Sciatic nerve (tissue), 2 donors: Measurements from ENCODE around the gene STAC3. TPM values are rescaled to one million over a fixed set of nuclear protein-coding genes. Genes with fewer than 3 reads are reported as not detected.
"Not testable (repeated sequence)": the region's sequence is repeated elsewhere in the genome, so short reads cannot be mapped to it uniquely, and the experiment has no call there.

Experiments used
- ATAC-seq: fragments of 200-7000 bp; cut with Tn5 transposase; one replicate; pipeline ENCODE4 v1.9.1; 2020; ENCODE audit warnings: mild to moderate bottlenecking, moderate library complexity
- DNase-seq: peaks from one replicate; pipeline ENCODE4 v3.0.0-alpha.2; 2020; ENCODE audit warnings: low spot score
- intact Hi-C: fragments of 100-400 bp; cut with DNase I; formaldehyde crosslinking; loops from one replicate; pipeline ENCODE4 v1.14.2; 2022
- total RNA-seq: library from RNA; stranded (reverse); fragmentation: NEBNext Ultra II Directional; extraction: Animal tissue kit (Norgen Biotek cat#: 25700); gene quantifications from one replicate; pipeline ENCODE4 v1.2.1, GENCODE V29; 2021
- donor health status: DM: no; HTN: no; CAD: no.
- donor health status: DM: no; HTN: no; CAD: no.

Gene STAC3
- 1.9 TPM for total RNA-seq

GRCh38 chr12:57250956-57251355 is at the start of gene STAC3:
TSS of gene STAC3 (minus strand) at chr12:57251187. CDS start at chr12:57249636, 1,551 bp downstream.
- ATAC-seq = no peak
- intact Hi-C loops = no loop called here
- no peak for DNase-seq

- ATAC-seq (no peak), DNase-seq (no peak)
- intact Hi-C loops = no loop called here
Observed at GRCh38 chr12:57299514-57300016, 48.6 kb upstream of the STAC3 start.

- no peak for DNase-seq
- no peak for ATAC-seq
- intact Hi-C loops = no loop called here
Observed at GRCh38 chr12:57296291-57296690, 45.3 kb upstream of the STAC3 start.

DNA sequence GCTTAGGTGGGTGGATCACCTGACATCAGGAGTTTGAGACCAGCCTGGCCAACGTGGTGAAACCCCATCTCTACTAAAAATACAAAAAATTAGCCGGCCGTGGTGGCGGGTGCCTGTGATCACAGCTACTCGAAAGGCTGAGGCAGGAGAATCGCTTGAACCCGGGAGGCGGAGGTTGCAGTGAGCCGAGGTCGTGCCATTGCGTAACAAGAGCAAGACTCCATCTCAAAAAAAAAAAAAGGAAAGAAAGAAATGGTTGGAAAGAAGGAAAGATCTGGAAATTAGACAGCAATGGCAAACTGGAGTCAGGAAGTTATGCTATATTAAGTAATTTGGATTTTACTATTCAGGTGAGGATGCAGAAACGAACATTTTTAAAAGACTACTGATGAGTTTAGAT is 31.1 kb upstream of the STAC3 start:
- ATAC-seq, intact Hi-C loops, DNase-seq: not testable (repeated sequence)

DNA sequence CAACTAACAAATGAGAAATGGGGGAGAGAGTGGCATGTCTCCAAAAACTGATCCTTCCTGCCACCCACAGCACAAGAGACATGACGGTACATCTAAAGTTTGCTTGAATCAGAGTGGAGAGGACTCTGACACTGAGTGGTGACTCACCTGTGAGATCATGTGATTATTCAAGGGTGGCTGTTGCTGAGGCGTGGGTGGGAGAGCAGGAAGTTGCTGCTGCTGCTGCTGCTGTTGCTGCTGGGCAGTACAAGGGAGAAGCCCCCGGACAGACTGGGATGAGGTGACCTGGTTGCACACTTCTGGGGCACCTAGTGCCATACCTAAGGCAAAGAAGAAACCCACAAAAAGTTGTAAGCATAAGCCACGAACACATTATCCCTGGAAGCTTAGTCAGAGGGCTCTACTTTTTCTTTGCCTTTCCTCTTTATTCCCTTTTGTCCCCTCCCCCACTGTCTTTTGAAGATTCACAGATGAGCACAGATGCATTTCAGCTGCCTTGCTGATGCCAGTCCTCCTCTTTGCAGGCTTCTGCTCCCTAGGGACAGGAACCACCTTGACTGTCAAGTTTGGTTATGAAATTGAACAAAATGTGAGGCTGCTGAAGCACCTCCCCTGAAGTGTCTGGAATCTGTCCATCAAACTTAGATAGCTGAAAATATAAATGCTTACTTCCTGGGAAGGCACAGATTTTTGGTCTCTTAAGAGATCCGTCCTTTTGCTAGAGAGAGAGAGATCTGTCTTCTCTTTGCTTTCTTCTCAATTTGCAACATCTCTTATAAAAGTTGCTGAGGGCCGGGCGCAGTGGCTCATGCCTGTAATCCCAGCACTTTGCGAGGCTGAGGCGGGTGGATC is 29.4 kb upstream of the STAC3 start:
- DNase-seq = no peak
- intact Hi-C loops = no loop called here
- no peak for ATAC-seq

DNA sequence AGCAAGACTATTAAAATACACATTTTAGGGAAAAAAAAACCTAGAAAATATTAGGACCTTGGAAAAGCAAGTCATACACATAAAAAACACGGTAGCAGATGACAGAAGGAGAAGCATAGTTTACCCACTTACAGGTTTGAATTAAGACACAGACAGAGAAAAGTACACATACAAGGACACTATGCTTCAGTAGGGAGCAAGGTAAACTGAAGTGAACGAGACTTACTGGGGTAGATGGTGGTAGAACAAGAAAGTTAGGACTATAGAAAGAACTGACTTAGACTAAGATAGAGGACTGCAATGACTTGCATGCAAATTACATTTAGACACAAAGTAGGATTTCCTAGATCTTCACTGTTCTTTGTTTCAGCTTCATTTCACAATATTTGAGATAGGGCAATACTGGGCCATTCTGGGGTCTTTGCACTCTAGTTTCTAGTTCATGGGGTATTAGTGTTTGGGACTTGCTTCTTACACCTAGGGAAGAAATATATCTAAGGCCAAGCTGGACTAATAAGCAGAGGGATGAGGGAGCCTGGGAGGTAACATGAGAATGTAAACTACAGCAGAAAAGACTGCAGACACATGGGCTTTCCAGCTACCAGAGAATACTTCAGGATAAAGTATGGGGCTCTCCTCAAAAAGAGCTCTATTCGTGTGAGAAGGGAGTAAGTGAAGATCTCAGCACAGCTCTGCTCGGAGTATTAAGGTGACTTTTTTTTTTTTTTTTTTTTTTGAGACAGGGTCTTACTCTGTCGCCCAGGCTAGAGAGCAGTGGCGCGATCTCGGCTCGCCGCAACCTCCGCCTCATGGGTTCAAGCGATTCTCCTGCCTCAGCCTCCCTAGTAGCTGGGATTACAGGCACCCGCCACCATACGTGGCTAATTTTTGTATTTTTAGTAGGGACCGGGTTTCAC is 27.7 kb upstream of the STAC3 start:
- intact Hi-C loops = no loop called here
- no peak for DNase-seq
- no peak for ATAC-seq

DNA sequence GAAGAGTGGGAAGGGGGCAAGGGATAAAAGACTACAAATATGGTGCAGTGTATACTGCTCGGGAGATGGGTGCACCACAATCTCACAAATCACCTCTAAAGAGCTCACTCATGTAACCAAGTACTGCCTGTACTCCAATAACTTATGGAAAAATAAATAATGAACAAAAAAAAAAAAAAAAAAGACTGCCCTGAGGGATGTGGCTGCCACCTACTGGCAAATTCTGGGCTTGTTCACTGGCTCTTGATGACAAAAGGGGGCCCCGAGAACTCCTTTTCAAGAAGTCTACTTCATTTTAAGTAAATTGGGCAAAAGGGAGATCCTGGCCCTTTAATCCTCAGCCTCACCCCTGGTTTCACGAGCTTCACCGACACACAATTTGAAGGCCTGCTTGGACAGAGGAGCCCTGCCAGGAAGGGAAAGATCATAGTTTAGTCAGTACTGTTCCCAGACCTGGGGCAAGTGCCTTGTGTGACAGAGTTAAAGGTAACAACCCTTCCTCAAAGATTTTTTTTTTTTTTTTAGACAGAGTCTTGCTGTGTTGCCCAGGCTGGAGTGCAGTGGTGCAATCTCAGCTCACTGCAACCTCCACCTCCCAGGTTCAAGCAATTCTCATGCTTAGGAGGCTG is 26.1 kb upstream of the STAC3 start:
- ATAC-seq (no peak), DNase-seq (no peak)
- intact Hi-C loops = no loop called here

GRCh38 chr12:57276233-57276632 is 25.2 kb upstream of the STAC3 start:
- DNase-seq, ATAC-seq, intact Hi-C loops: not testable (repeated sequence)

GRCh38 chr12:57273516-57273915 is 22.5 kb upstream of the STAC3 start:
- intact Hi-C loops = no loop called here
- no peak for ATAC-seq

GRCh38 chr12:57272337-57273151 is 21.6 kb upstream of the STAC3 start:
- ATAC-seq = no peak
- DNase-seq = no peak
- intact Hi-C loops = no loop called here

More at GRCh38 chr12:57273516-57273915, 22.5 kb upstream of the STAC3 start:
- no peak for DNase-seq

- ATAC-seq = no peak
- intact Hi-C loops = no loop called here
Observed at GRCh38 chr12:57270966-57271470, 20.0 kb upstream of the STAC3 start.

GRCh38 chr12:57268264-57268663 is 17.3 kb upstream of the STAC3 start:
- ATAC-seq (no peak), DNase-seq (no peak)
- intact Hi-C loops = no loop called here

More at GRCh38 chr12:57270966-57271470, 20.0 kb upstream of the STAC3 start:
- DNase-seq = no peak

DNA sequence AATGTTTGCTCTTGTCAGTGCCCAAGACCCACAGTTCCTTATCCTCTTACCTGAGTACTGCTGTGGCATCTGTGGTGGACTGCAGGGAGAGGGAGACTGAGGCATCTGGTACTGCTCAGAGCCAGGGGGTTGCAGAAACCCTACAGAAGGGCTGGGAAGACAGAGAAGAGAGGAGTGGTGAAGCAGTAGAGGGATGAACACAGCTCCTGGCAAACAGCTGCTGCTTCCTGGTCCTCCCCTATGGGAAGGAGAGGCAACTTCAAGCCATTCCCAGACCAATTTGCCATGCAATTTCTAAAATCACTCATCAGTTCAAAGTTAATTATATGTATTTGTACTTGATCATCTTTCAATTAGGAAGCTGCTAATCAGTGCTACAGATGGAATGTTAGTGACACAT is 15.7 kb upstream of the STAC3 start:
- DNase-seq (no peak), ATAC-seq (no peak)
- intact Hi-C loops = no loop called here

DNA sequence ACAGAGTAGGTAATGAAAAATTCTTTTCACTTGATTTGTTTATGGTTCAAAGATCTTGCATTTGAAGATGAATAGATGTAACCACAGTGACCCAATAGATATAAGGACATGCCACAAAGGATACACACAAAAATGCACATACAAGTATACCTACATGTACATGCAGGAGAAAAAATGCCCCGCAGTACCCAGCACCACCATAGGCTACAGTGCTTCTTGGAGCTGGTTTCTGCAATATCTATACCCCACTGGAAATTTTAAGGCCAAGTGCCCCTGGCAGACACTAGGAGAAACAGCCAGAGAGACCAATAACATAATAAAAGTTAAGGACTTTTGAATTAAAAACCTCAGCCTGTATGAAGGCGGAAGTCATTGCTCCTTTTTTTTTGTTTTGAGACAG is 12.1 kb upstream of the STAC3 start:
- ATAC-seq = no peak
- no peak for DNase-seq
- intact Hi-C loops = loop anchor here (5.0 kb wide), 1 partner anchor 189 kb away; no protein-coding TSS in a partner anchor

DNA sequence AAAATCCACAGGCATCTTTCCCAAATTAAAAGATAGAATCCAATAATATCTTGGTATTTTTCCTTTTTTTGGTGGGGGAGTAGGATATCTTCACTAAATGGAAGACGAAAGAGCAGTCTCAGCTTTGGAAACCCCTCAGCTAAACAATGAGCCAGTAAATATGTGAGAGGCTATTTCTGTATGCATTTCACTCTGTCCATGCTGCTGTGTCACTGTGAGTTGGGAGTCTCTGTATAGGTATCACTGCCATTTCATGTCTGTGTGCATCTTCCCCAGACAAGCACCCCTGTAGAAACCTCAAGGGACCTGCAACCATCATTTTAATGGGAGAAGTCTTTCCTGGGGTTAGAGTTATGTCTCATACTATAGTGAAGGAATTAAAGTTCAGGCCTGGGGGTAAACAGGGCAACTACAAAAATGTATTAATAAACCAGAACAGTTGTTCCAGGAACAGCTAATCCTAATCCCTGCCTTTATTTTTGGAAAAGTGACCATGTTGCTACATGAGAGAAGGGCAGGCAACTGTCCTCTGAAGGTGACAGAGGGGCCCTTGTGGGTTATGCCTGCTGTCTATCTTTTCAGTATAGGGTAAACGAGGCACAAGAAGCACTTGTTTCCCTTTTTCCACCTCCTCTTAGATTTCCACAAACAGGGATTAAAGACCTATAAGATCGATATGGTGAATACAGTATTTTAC is 11.3 kb upstream of the STAC3 start:
- intact Hi-C loops = loop anchor here (5.0 kb wide), 1 partner anchor 190 kb away; no protein-coding TSS in a partner anchor
- DNase-seq (no peak), ATAC-seq (no peak)

DNA sequence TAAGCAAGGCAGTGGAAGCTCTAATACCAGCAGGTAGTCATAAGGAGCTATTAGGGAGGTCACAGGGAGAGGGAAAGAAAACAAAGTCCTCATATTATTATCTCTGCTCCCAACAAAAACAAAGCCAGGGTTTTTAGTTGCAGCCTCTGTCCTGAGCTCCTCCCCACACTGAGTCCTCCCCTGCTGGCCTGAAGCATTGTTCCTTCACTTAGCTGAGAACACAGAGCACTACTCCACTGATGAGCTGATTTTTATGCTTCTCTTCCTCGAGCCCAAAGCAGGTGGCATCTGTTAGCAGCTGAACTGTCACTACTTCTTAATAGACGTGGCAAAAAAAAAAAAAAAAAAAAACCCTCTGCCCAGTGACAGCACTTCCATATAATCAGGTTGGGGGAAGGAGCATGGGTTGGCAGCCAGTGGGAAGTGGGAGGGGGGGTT is 10.5 kb upstream of the STAC3 start:
- ATAC-seq (no peak), DNase-seq (no peak)
- intact Hi-C loops = loop anchor here (5.0 kb wide), 1 partner anchor 191 kb away; no protein-coding TSS in a partner anchor

DNA sequence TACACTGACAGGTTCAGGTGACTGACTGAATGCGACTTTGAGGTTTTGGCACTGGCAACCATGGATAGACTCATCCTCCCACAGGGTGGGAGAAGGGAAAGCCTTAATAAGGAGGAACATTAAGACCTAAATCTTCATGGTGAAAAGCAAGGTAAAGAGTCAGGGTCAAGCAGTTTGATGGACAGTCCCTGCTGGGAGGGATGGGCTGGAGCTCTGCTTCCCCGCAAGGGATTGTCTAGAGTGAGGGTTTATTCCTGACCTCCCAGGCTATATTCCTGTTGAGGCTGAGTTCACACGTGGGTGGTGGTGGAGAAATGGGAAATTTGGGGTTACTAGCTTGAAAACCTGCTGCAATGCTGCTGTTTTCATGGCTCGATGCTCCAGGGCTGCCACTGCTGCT is 9.4 kb upstream of the STAC3 start:
- DNase-seq = no peak
- intact Hi-C loops = loop anchor here (5.0 kb wide), 1 partner anchor 192 kb away; no protein-coding TSS in a partner anchor
- no peak for ATAC-seq
